HCT116 (cell line): ENCODE results near the gene MPC1.

ENCODE experiments used
- EZH2 ChIP-seq: fragments of 200-600 bp; sonication (generic); IDR thresholded peaks from 2 replicates; pipeline ENCODE4 v1.6.1; 2017; ENCODE audit warnings: antibody characterized with exemption, mixed run types
- POLR2A ChIP-seq: IDR thresholded peaks from 2 replicates; pipeline ENCODE4 v1.7.0; 2011; ENCODE audit warnings: borderline replicate concordance; ENCODE audit not compliant: insufficient read depth, insufficient read length; ENCODE audit errors: extremely low read depth
- RAD21 ChIP-seq: IDR thresholded peaks from 2 replicates; pipeline ENCODE4 v1.6.1; 2012; ENCODE audit warnings: low read depth, mild to moderate bottlenecking
- SRF ChIP-seq: IDR thresholded peaks from 2 replicates; pipeline ENCODE4 v1.6.1; 2012; ENCODE audit warnings: low read depth
- ZBTB33 ChIP-seq: IDR thresholded peaks from 2 replicates; pipeline ENCODE4 v1.6.1; 2011; ENCODE audit warnings: mild to moderate bottlenecking, low read length, moderate library complexity; ENCODE audit not compliant: insufficient replicate concordance; ENCODE audit errors: extremely low read depth
- TF ChIP-seq, protein P1 (sequence below), 3 experiments: fragments of 200-600 bp in 1 of 3; sonication (generic) in 1 of 3; IDR thresholded peaks in 2 of 3; conservative IDR thresholded peaks in 1 of 3; 2 replicates each; pipeline ENCODE4 v1.5.1; 2012 to 2017; ENCODE audit warnings: low read depth in 2 of 3, low read length in 2 of 3, antibody characterized with exemption in 1 of 3, borderline replicate concordance in 1 of 3, control low read depth in 1 of 3, mild to moderate bottlenecking in 1 of 3, mixed read lengths in 1 of 3, mixed run types in 1 of 3, moderate library complexity in 1 of 3; ENCODE audit not compliant: insufficient read depth in 1 of 3

GRCh38 chr6:166381733-166382499, 824 bp downstream of the MPC1 start:
- TF ChIP-seq POLR2A (no peak), SRF (no peak), ZBTB33 (no peak), RAD21 (peak; percentile 55), EZH2 (no peak)
- TF ChIP-seq, protein P1, sequence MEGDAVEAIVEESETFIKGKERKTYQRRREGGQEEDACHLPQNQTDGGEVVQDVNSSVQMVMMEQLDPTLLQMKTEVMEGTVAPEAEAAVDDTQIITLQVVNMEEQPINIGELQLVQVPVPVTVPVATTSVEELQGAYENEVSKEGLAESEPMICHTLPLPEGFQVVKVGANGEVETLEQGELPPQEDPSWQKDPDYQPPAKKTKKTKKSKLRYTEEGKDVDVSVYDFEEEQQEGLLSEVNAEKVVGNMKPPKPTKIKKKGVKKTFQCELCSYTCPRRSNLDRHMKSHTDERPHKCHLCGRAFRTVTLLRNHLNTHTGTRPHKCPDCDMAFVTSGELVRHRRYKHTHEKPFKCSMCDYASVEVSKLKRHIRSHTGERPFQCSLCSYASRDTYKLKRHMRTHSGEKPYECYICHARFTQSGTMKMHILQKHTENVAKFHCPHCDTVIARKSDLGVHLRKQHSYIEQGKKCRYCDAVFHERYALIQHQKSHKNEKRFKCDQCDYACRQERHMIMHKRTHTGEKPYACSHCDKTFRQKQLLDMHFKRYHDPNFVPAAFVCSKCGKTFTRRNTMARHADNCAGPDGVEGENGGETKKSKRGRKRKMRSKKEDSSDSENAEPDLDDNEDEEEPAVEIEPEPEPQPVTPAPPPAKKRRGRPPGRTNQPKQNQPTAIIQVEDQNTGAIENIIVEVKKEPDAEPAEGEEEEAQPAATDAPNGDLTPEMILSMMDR (IDR thresholded peaks at IDR 0.05 in 2 of 3, conservative IDR thresholded peaks at IDR 0.05 in 1 of 3; ENCODE audit: borderline replicate concordance in 1 of 3, insufficient read depth in 1 of 3, low read depth in 2 of 3, low read length in 2 of 3): peak; percentile 74 to 91 (median 81)
